HG03432 (cell line): ENCODE data around the gene NLGN1.

Source experiments
- ATAC-seq: cut with Tn5 transposase; IDR thresholded peaks from one replicate; pipeline ENCODE4 v1.9.1; 2021; ENCODE audit warnings: mild to moderate bottlenecking, moderate library complexity; ENCODE audit not compliant: unreplicated experiment

NLGN1 gene

GRCh38 chr3:173703771-173704170, 306.2 kb downstream of the NLGN1 start:
- no peak for ATAC-seq

DNA sequence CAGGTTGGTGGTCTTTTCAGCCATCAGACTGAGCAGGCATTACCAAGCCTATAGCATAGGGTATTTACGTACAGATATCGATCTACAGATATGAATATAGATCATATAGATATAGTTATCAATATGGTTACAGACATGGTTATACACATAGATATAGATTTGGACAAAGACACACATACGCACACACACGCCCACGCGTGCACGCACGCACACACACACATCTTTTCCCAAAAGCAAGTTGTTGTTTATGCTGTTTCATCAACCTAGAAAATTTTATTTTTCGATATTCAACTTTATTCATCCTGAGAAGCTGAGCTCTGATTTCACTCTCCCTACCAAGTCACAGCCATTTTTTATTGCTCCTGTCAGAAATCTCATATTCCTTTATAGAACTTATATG, 309.1 kb downstream of the NLGN1 start:
- ATAC-seq: no peak

DNA sequence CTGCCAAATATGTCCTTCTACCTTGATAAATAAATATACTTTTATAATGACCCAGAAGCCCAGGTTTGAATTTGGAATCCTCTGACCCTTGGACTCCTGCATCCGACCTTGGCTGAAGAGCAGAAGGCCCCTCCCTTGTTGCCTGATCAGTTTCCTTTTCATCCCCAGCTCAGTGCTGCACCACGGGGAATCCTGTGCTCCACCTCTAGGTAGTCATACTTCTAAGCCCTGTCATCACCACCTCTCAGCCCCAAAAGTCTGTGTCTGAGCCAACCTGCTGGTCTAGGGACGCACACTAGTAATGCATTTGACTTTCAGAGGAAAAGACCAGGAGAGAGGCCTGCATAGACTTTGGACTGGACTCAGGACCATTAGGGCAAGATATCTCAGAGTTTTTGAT, 310.6 kb downstream of the NLGN1 start:
- ATAC-seq: no peak

DNA sequence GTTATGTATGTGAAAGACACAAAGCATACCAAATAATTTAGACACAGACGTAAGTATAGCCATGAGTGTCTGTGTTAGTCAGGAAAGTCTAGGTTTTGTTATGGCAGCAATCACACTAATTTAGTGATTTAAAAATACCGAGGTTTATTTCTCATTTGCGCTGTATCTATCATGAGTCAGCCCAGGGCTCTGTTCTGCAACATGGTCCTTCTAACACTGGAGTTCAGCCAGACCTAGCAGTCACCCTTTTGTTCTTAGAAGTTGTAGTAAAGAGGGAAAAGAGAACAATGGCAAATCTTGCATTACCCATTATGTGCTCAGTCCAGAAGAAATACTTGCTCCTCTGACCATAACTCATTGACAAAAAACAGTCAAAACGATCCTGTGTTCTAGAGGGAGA, 311.5 kb downstream of the NLGN1 start:
- no peak for ATAC-seq

- ATAC-seq: no peak
Observed at GRCh38 chr3:173711619-173712018, 314.1 kb downstream of the NLGN1 start.

DNA sequence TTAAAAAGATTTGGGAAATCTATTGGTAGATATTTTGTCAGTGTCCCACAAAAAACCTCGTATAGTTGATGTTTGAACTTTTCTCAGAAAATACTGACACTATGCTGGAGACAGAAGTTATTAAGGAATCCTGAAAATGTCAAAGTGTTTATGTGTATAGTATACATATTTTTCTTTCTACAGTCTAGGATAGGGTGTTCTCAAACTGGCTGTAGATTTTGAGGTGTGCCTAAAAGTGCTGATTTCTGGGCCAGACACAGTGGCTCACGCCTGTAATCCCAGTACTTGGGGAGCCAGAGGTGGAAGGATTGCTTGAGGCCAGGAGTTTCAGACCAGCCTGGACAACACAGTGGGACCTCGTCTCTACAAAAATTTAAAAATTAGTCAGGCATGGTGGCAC, 322.0 kb downstream of the NLGN1 start:
- ATAC-seq: no peak

DNA sequence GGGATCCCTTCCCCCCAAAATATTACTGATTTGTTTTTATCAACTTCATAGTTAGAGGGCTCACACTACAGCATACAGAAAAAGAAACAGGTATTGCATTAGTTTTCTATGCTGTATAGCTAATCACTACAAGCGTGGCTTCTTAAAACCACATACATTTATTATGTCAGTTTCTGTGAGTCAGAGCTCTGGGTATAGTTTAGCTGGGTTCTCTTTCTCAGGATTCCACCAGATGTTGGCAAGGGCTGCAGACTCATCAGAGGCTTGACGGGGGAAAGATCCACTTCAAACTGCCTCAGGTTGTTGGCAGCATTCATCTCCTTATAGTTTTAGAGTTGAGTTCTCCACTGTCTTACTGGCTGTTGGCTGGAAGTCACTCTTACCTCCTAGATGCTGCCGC, 328.0 kb downstream of the NLGN1 start:
- no peak for ATAC-seq

DNA sequence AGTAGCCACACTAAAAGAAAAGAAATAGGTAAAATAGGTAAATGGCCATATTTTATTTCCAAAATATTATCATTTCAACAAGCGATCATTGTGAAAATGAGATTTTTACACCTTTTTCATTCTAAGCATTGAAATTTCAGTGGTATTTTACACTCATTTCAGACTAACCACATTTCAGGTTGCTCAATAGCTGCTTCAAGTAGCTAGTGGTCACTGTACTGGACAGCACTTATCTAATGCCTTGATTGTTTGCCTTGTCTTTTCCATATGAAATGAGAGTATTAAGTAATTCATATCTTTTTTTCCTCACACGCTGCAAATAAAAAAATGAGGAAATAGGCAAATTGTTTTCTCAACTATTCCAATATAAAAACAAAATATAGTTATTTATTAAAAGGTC, 332.8 kb downstream of the NLGN1 start:
- no peak for ATAC-seq

GRCh38 chr3:173732237-173732636, 334.7 kb downstream of the NLGN1 start:
- ATAC-seq: no peak

GRCh38 chr3:173733029-173733652, 335.6 kb downstream of the NLGN1 start:
- no peak for ATAC-seq

GRCh38 chr3:173734473-173734872, 336.9 kb downstream of the NLGN1 start:
- no peak for ATAC-seq

DNA sequence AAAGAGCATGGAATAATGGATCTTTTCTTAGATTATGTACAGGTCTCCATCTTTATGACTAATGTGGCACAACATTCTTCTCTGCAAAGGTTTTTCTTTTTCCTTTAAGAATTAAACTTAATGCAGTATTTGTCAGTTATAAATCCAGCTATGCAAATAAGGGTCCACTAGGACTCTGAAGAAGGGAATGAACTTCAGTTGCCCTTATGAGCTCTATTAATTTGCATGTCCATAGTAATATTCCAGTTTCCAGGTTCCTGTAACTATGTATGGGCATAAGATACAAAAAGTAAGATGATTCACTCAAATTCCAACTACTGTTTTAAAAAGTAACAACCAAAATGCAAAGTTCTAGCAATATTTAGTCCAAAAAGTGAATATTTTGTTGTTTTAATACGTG, 337.4 kb downstream of the NLGN1 start:
- ATAC-seq: no peak

DNA sequence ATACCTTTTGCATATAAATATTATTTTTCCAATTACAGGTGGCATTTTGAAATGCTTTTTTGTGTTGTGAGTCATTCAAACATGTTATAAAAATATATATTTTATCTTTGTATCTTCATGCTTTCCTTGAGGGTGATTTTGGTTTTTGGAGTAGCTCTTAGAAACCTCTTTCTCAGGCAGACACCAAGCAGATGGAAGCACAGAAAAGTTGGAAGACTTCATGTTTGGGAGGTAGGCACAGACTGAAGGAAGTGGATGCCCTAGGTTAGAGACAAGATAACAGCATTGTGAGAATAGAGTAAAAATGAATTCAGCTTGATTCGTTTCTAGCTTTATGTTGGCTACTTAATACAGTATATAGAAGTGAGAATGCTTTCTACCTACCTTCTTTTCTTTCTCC, 338.3 kb downstream of the NLGN1 start:
- no peak for ATAC-seq

- peak; percentile 66 for ATAC-seq
Observed at GRCh38 chr3:173737167-173737808, 339.7 kb downstream of the NLGN1 start.

GRCh38 chr3:173739726-173740125, 342.2 kb downstream of the NLGN1 start:
- ATAC-seq: no peak

GRCh38 chr3:173742491-173742890, 344.9 kb downstream of the NLGN1 start:
- no peak for ATAC-seq

DNA sequence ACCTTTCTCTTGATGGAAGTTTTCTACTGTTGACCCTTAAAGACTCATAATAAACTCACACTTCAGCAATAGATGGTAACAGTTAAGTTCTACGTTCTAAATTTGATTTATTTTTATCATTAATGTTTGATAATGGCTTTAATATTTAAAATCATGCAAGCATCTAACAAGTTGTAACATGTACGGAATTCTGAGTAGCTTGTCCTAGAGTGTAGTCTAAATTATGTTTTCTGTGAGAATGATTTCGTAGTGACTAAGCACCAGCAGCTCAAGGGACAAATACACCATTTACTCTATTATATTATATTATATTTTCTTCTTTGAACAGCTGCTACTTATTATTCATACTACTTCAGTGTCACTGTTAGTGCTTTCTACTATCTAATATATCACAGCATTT, 345.6 kb downstream of the NLGN1 start:
- no peak for ATAC-seq

DNA sequence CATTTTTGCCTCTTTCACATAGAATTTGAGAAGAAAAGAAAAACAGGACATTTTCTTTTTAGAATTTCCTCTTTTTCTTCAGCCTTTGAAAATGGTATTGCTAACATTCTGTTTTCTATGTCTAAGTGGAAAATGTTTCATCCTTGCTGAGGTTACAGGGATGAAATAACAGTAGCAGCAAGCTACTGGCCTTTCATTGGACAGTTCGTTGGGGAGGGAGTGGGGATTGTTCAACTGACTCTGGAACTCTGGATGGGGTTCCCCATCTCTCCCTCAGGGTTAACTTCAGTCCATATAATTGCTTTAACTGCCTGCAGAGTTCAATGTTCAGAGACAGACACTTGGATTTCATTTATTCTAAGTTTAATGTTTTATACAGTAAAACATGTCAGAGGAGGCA, 346.0 kb downstream of the NLGN1 start:
- ATAC-seq: no peak

- no peak for ATAC-seq
Observed at GRCh38 chr3:173744479-173744878, 346.9 kb downstream of the NLGN1 start.

GRCh38 chr3:173744895-173745294, 347.4 kb downstream of the NLGN1 start:
- ATAC-seq: no peak

DNA sequence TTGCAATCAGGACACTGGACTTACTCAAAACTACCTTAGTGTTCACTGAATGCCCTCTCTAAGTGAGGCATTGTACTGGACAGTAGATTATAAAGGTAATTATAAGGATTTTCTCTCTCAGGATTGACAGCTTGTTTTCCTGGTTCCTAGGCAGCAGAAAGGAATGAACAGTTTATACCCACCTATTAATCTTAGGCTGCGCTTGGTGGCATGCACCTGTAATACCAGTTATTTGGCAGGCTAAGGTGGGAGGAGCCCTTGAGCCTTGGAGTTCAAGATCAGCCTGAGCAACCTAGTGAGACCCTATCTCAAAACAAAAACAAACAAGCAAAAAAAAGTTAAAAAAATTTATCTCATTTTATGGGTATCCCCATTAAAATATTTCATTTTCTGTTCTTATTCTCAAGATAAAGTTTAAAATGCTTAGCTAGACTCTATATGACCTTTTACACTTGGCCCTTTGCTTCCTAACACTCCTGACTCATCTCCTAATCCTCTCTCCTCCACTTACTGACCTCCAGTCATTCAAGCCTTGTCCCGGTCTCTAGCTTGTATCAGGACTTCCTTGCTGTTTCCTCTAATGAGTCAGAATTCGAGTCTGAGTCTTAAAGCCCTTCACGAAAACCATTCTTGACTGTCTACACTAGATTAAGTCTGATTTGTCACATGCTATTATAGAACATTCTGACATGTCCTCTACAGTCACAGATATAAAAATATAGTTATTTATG, 348.6 kb downstream of the NLGN1 start:
- ATAC-seq: no peak

DNA sequence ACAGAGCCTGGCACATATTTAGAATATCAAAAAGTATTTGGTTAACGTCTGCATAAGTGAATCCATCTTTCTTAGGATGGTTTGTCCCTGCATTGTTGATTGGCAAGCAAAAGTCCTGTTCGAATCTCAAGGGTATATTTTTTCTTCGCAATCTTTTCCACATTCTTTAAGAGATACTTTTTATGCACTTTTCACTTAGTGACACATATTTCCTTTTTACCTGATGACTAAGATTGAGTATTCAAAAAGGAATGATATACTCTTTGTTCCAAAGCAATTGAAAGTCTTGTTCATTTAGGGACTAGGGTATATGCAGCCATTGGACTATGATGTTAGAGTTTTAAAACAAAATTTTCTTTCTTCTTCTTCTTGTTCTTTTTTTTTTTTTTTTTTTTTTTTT, 349.9 kb downstream of the NLGN1 start:
- no peak for ATAC-seq
